Endothelial cell of umbilical vein (primary cell): ENCODE measurements around the gene RNU7-1. TPM values are rescaled to one million over a fixed set of nuclear protein-coding genes. Genes with fewer than 3 reads are reported as not detected.

Experiments used
- BruUV-seq: library from RNA; stranded (reverse); fragments of 400-500 nt; replicated peaks from 2 replicates; lab custom pipeline; 2021; lab: Mats Ljungman, UMichigan
- CTCF ChIA-PET: fragments of 300-600, 350-600 bp; sonication (Branson Sonifier 250); formaldehyde crosslinking; loops from one replicate; lab custom pipeline; 2021; ENCODE audit warnings: antibody characterized with exemption, inconsistent platforms; lab: Charles Lee
- POLR2A ChIA-PET: fragments of 300-600, 350-600 bp; sonication (Branson Sonifier 250); formaldehyde crosslinking; loops from one replicate; lab custom pipeline; 2021; ENCODE audit warnings: antibody characterized with exemption, inconsistent platforms; lab: Charles Lee
- DNase-seq: peaks from one replicate; pipeline ENCODE4 v3.0.0-alpha.2; 2011; ENCODE audit warnings: low read depth, low spot score
- FAIRE-seq: peaks from 2 replicates; lab custom pipeline; 2011; peaks lifted over from hg19 to GRCh38; lab: Jason Lieb, UNC
- H2AFZ ChIP-seq: 2 replicates; pipeline ENCODE4 v1.6.0; 2012; ENCODE audit warnings: low read depth, low read length, control low read depth, inconsistent platforms
- H3K27ac ChIP-seq: 2 replicates; pipeline ENCODE4 v1.5.1; 2011; ENCODE audit warnings: low read depth, mild to moderate bottlenecking, control low read depth, low read length, moderate library complexity; ENCODE audit not compliant: insufficient read depth
- H3K27me3 ChIP-seq, 2 experiments: 2 replicates each; pipeline versions ENCODE4 v1.6.0 to v1.6.1; 2011; ENCODE audit warnings: low read length in 2 of 2, mixed read lengths in 1 of 2; ENCODE audit not compliant: control insufficient read depth in 2 of 2, insufficient read depth in 2 of 2
- H3K36me3 ChIP-seq, 2 experiments: 2 replicates in 1 of 2; 3 replicates in 1 of 2; pipeline ENCODE4 v1.5.1; 2011; ENCODE audit warnings: low read length in 2 of 2, mild to moderate bottlenecking in 1 of 2, moderate library complexity in 1 of 2; ENCODE audit not compliant: control insufficient read depth in 2 of 2, insufficient read depth in 2 of 2; ENCODE audit errors: extremely low read depth in 1 of 2
- H3K4me1 ChIP-seq: 3 replicates; pipeline ENCODE4 v1.5.1; 2011; ENCODE audit warnings: mild to moderate bottlenecking, low read length; ENCODE audit not compliant: control insufficient read depth, insufficient read depth; ENCODE audit errors: extremely low read depth
- H3K4me2 ChIP-seq: 2 replicates; pipeline ENCODE4 v1.6.1; 2011; ENCODE audit warnings: low read length, control low read depth, mixed read lengths; ENCODE audit not compliant: insufficient read depth
- H3K4me3 ChIP-seq, 3 experiments: fragments of 200-600 bp in 1 of 3; sonication (generic), shearing (Covaris generic) in 1 of 3; replicated peaks in 1 of 3; 2 replicates each; pipeline ENCODE4 v1.5.1; 2011 to 2016; ENCODE audit warnings: control low read depth in 3 of 3, low read length in 3 of 3, mild to moderate bottlenecking in 2 of 3, inconsistent platforms in 1 of 3, low read depth in 1 of 3, moderate library complexity in 1 of 3; ENCODE audit not compliant: insufficient read depth in 1 of 3
- H3K79me2 ChIP-seq: 2 replicates; pipeline ENCODE4 v1.6.0; 2012; ENCODE audit warnings: low read length, inconsistent platforms; ENCODE audit not compliant: control insufficient read depth, insufficient read depth
- H3K9ac ChIP-seq: replicated peaks from 2 replicates; pipeline ENCODE3; 2011; ENCODE audit warnings: low read length, control low read depth; ENCODE audit not compliant: insufficient read depth; ENCODE audit errors: extremely low read depth
- H3K9me1 ChIP-seq: replicated peaks from 3 replicates; pipeline ENCODE4 v1.6.0; 2011; ENCODE audit warnings: mild to moderate bottlenecking, low read length; ENCODE audit not compliant: control insufficient read depth, insufficient read depth; ENCODE audit errors: extremely low read depth
- H3K9me3 ChIP-seq: replicated peaks from 2 replicates; pipeline ENCODE4 v1.5.1; 2012; ENCODE audit warnings: low read length, inconsistent platforms; ENCODE audit not compliant: control insufficient read depth, insufficient read depth
- H4K20me1 ChIP-seq: replicated peaks from 2 replicates; pipeline ENCODE3; 2011; ENCODE audit warnings: mild to moderate bottlenecking, low read length; ENCODE audit not compliant: control insufficient read depth, insufficient read depth; ENCODE audit errors: extremely low read depth
- EZH2 ChIP-seq: IDR thresholded peaks from 2 replicates; pipeline ENCODE4 v1.6.1; 2012; ENCODE audit warnings: borderline replicate concordance, low read depth, mild to moderate bottlenecking, moderate library complexity, low read length, inconsistent platforms; ENCODE audit not compliant: severe bottlenecking
- FOS ChIP-seq: IDR thresholded peaks from 2 replicates; pipeline ENCODE4 v1.6.1; 2011; ENCODE audit warnings: mild to moderate bottlenecking, low read length, moderate library complexity, borderline replicate concordance; ENCODE audit not compliant: insufficient read depth
- GATA2 ChIP-seq: IDR thresholded peaks from 2 replicates; pipeline ENCODE4 v1.7.0; 2011; ENCODE audit warnings: low read depth, mild to moderate bottlenecking, moderate library complexity, mixed read lengths, low read length; ENCODE audit not compliant: insufficient read length, insufficient read depth
- JUN ChIP-seq: IDR thresholded peaks from 2 replicates; pipeline ENCODE4 v1.6.1; 2011; ENCODE audit warnings: borderline replicate concordance, low read depth; ENCODE audit not compliant: insufficient read length, insufficient read depth
- MYC ChIP-seq: IDR thresholded peaks from one replicate; pipeline ENCODE4 v1.6.1; 2011; ENCODE audit warnings: mild to moderate bottlenecking, low read depth, low read length
- POLR2A ChIP-seq: IDR thresholded peaks from 2 replicates; pipeline ENCODE4 v1.6.1; 2012; ENCODE audit warnings: low read depth, mild to moderate bottlenecking, control low read depth, low read length
- POLR2AphosphoS5 ChIP-seq: IDR thresholded peaks from 2 replicates; pipeline ENCODE4 v1.6.1; 2012; ENCODE audit warnings: low read depth, mild to moderate bottlenecking, control low read depth, low read length, moderate library complexity; ENCODE audit not compliant: insufficient read depth
- dilution Hi-C: fragments of 300-500 bp; cut with MboI; formaldehyde crosslinking; loops from one replicate; pipeline ENCODE4 v1.15.0; 2019; ENCODE audit warnings: low sequenced_read_pairs; ENCODE audit not compliant: extremely low pct_ligation_motif_present
- intact Hi-C: fragments of 100-400 bp; cut with micrococcal nuclease; formaldehyde crosslinking; loops from one replicate; pipeline ENCODE4 v1.10.0; 2022
- polyA plus RNA-seq, 4 experiments: library from polyadenylated mRNA; depleted of rRNA in 3 of 4; stranded (reverse) in 3 of 4; unstranded in 1 of 4; fragments of >200 nt; gene quantifications; 2 replicates each; pipeline versions ENCODE4 v1.2.1 to v1.2.3, GENCODE V29; 2011 to 2012; ENCODE audit warnings: missing spikeins in 1 of 4
- total RNA-seq: library from RNA; stranded (reverse); gene quantifications from 2 replicates; pipeline ENCODE4 v1.2.3, GENCODE V29; 2021
- TF ChIP-seq, protein P1 (sequence below), 2 donors: IDR thresholded peaks; 1 replicate in 1 of 2; 2 replicates in 1 of 2; pipeline ENCODE4 v1.5.1; 2011; ENCODE audit warnings: low read length in 2 of 2, mild to moderate bottlenecking in 2 of 2, moderate library complexity in 2 of 2, control low read depth in 1 of 2, inconsistent platforms in 1 of 2, low read depth in 1 of 2; ENCODE audit not compliant: insufficient read depth in 1 of 2; ENCODE audit errors: extremely low read depth in 1 of 2
- TF ChIP-seq, protein P2 (sequence below): IDR thresholded peaks from 2 replicates; pipeline ENCODE4 v1.6.1; 2011; ENCODE audit not compliant: insufficient read depth, insufficient read length

The RNU7-1 gene
- total and polyA plus RNA-seq, 2 donors (not counting 3 experiments of a cell fraction or from before 2014, with no cell fraction given), result not detected

DNA sequence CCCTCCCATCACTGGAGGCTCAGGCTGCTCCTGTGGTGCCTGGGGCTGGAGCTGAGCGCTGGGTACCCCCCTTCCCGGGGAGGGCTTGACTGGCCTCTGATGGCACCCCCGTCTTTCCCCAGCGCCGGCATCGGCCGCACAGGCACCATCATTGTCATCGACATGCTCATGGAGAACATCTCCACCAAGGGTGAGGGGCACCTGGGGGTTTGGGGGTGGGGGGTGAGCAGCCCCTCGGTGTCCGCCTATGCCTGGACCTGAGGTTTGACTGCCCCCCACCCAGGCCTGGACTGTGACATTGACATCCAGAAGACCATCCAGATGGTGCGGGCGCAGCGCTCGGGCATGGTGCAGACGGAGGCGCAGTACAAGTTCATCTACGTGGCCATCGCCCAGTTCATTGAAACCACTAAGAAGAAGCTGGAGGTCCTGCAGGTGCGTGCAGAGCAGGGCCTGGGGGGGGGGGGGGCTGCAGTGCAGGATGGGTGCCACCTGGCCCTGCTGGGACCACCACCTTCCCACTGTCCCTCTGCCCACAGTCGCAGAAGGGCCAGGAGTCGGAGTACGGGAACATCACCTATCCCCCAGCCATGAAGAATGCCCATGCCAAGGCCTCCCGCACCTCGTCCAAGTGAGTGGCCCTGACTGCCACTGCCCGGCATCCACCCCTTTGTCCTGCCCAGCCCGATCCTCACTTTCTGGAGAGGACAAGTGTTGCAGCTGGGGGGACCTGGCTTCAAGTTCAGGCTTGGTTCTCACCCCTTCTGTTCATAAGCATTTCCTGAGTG is 16.4 kb downstream of the RNU7-1 start:
- no peak overlapping the region for H2AFZ ChIP-seq

More for the DNA sequence above, 16.4 kb downstream of the RNU7-1 start:
- Histone ChIP-seq H3K36me3 (peaks cover 0 to 2% of the 10 kb centered on the region in 2 experiments), H3K9ac (no peak overlapping the region), H3K4me2 (no peak overlapping the region), H3K27ac (no peak overlapping the region), H3K79me2 (no peaks in the 10 kb centered on the region), H3K9me1 (no peaks in the 10 kb centered on the region), H3K4me3 (no peak overlapping the region), H3K4me1 (peaks cover 18% of the 10 kb centered on the region), H3K27me3 (no peaks in the 10 kb centered on the region), H4K20me1 (no peaks in the 10 kb centered on the region), H3K9me3 (no peaks in the 10 kb centered on the region)
- CTCF ChIA-PET, result interaction anchor here (1.6 to 3.2 kb wide), 3 partner anchors 16 to 91 kb away, joined by 4 to 34 read pairs (median 13); partner anchors contain the start of genes C12orf57 and RNU7-1
- dilution Hi-C loops, result no loop called here
- BruUV-seq, result no TSS peak
- FAIRE-seq (no peak), DNase-seq (no peak)
- intact Hi-C loops, result no loop called here
- TF ChIP-seq MYC (no peak), JUN (no peak), FOS (no peak), POLR2AphosphoS5 (no peak), GATA2 (no peak), EZH2 (no peak), POLR2A (no peak)
- TF ChIP-seq, protein P1, sequence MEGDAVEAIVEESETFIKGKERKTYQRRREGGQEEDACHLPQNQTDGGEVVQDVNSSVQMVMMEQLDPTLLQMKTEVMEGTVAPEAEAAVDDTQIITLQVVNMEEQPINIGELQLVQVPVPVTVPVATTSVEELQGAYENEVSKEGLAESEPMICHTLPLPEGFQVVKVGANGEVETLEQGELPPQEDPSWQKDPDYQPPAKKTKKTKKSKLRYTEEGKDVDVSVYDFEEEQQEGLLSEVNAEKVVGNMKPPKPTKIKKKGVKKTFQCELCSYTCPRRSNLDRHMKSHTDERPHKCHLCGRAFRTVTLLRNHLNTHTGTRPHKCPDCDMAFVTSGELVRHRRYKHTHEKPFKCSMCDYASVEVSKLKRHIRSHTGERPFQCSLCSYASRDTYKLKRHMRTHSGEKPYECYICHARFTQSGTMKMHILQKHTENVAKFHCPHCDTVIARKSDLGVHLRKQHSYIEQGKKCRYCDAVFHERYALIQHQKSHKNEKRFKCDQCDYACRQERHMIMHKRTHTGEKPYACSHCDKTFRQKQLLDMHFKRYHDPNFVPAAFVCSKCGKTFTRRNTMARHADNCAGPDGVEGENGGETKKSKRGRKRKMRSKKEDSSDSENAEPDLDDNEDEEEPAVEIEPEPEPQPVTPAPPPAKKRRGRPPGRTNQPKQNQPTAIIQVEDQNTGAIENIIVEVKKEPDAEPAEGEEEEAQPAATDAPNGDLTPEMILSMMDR (IDR thresholded peaks at IDR 0.05; ENCODE audit: extremely low read depth in 1 of 2, insufficient read depth in 1 of 2, low read depth in 1 of 2, low read length in 2 of 2), result no peak
- TF ChIP-seq, protein P2, sequence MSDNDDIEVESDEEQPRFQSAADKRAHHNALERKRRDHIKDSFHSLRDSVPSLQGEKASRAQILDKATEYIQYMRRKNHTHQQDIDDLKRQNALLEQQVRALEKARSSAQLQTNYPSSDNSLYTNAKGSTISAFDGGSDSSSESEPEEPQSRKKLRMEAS, result no peak
- POLR2A ChIA-PET, result interaction anchor here (0.5 kb wide), 1 partner anchor 976 kb away, joined by 3 read pairs; no protein-coding TSS in a partner anchor
